Testis (tissue), 3 donors: ENCODE measurements around the gene DCDC1. TPM values are rescaled to one million over a fixed set of nuclear protein-coding genes. Genes with fewer than 3 reads are reported as not detected.

ENCODE experiments used
- DNase-seq: peaks from one replicate; pipeline ENCODE4 v3.0.0-alpha.2; 2019
- H3K27ac ChIP-seq, 2 donors: fragments of 200-600 bp; sonication (generic); one replicate each; pipeline ENCODE4 v1.5.1; 2019
- H3K27me3 ChIP-seq: fragments of 200-600 bp; sonication (generic); one replicate; pipeline ENCODE4 v1.5.1; 2019
- H3K36me3 ChIP-seq: fragments of 200-600 bp; sonication (generic); one replicate; pipeline ENCODE4 v1.5.1; 2017; ENCODE audit warnings: low read depth; ENCODE audit errors: missing control alignments
- H3K4me1 ChIP-seq: fragments of 200-600 bp; sonication (generic); one replicate; pipeline ENCODE4 v1.5.1; 2019
- H3K4me3 ChIP-seq, 2 donors: fragments of 200-600 bp; sonication (generic); one replicate each; pipeline ENCODE4 v1.5.1; 2017 to 2019
- H3K9me3 ChIP-seq: fragments of 200-600 bp; sonication (generic); one replicate; pipeline ENCODE4 v1.5.1; 2017
- POLR2A ChIP-seq: fragments of 450-650 bp; IDR thresholded peaks from one replicate; pipeline ENCODE4 v1.6.1; 2017; ENCODE audit warnings: antibody characterized with exemption, mild to moderate bottlenecking, moderate library complexity
- WGBS, 2 donors: methylation state at CpG; one replicate each; pipeline ENCODE4 v1.1.5; 2018; 5-methylcytosine and 5-hydroxymethylcytosine counted together
- intact Hi-C: fragments of 100-400 bp; cut with DNase I; formaldehyde crosslinking; loops from one replicate; pipeline ENCODE4 v1.15.1; 2023; ENCODE audit warnings: low total_unique reads
- polyA plus RNA-seq: library from polyadenylated mRNA; stranded (reverse); fragments of 350-450 nt; fragmentation: Illumina TruSeq; extraction: RNeasy Lipid Tissue Mini Kit (QIAGEN cat#74804); gene quantifications from one replicate; pipeline ENCODE4 v1.2.3, GENCODE V29; 2014; ENCODE audit warnings: low read depth, low replicate concordance; ENCODE audit not compliant: insufficient read depth
- total RNA-seq, 2 donors: library from RNA; depleted of rRNA; stranded (reverse); fragments of >200 nt; gene quantifications; one replicate each; pipeline ENCODE4 v1.2.3, GENCODE V29; 2016
- TF ChIP-seq, protein P1 (sequence below), 3 experiments: fragments of 450-650 bp in 2 of 3; fragments of 200-600 bp in 1 of 3; sonication (generic) in 1 of 3; IDR thresholded peaks; one replicate each; pipeline ENCODE4 v1.5.1; 2016 to 2019; ENCODE audit warnings: antibody characterized with exemption in 3 of 3, mild to moderate bottlenecking in 2 of 3, moderate library complexity in 1 of 3

The DCDC1 gene
- total and polyA plus RNA-seq, 3 donors from 2014 or later: 10.4 to 23.7 (median 12.3) TPM

DNA sequence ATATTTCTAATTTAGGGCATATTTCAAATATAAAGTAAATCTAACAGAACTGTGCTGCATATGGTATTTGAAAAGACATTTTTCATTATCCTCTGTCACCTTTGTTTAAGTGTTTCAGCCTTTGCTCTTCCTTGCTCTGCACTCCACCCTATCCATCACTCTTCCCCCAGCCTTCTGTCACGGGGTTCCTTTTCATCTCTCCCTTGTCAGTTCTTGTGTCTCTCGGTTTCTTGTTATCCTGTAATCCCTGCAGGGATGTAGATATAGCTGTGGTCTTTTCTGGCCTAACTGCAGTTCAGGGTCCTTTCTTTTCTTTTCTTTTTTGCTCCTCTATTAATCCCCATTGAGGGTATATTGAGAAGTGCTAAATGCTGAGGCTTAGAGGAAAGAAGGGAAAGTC is 261.9 kb downstream of the DCDC1 start:
- no peaks in the 10 kb centered on the region for H3K9me3 ChIP-seq
- no peaks in the 10 kb centered on the region for H3K36me3 ChIP-seq
- H3K27ac ChIP-seq: no peak overlapping the region
- TF ChIP-seq POLR2A: no peak
- TF ChIP-seq, protein P1, sequence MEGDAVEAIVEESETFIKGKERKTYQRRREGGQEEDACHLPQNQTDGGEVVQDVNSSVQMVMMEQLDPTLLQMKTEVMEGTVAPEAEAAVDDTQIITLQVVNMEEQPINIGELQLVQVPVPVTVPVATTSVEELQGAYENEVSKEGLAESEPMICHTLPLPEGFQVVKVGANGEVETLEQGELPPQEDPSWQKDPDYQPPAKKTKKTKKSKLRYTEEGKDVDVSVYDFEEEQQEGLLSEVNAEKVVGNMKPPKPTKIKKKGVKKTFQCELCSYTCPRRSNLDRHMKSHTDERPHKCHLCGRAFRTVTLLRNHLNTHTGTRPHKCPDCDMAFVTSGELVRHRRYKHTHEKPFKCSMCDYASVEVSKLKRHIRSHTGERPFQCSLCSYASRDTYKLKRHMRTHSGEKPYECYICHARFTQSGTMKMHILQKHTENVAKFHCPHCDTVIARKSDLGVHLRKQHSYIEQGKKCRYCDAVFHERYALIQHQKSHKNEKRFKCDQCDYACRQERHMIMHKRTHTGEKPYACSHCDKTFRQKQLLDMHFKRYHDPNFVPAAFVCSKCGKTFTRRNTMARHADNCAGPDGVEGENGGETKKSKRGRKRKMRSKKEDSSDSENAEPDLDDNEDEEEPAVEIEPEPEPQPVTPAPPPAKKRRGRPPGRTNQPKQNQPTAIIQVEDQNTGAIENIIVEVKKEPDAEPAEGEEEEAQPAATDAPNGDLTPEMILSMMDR (IDR thresholded peaks at IDR 0.05): no peak
- no peaks in the 10 kb centered on the region for H3K27me3 ChIP-seq
- DNase-seq: no peak
- 53 to 77% methylated on average over 2 of the region's 2 CpGs for WGBS, 2 donors
- intact Hi-C loops: no loop called here
- no peak overlapping the region for H3K4me3 ChIP-seq
- no peaks in the 10 kb centered on the region for H3K4me1 ChIP-seq

DNA sequence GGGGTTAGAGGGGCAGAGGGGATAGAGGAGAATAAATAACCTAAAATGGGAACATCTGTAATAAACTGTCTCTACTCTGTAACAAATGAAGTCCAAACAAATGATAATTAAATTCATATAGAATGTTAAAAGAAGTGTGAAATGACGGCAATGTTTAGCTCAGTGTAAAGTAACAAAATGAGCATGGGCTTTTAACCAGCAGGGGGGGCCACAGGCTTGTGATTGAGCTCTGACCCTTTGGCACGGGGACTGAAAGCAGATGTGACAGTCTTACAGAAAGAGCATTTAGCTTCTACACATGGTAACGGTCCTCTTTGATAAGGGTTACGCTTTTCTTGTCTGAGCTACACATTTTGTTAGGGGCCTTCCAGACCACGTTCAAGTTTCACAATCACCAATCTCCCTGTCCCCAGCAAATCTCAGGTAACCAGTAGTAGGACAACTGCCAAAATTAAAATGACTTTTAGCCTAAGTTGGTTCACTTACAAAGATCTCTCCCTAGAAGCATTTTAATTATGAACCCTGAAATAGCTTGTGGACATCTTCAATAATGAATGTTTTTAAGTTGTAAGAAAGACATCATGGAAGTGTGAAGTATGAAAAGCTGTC is 262.5 kb downstream of the DCDC1 start:
- intact Hi-C loops: no loop called here
- no peaks in the 10 kb centered on the region for H3K27me3 ChIP-seq
- WGBS, 2 donors: 31 to 32% methylated on average over 5 of the region's 5 CpGs
- H3K4me1 ChIP-seq: no peaks in the 10 kb centered on the region
- DNase-seq: peak; percentile 81
- H3K9me3 ChIP-seq: no peaks in the 10 kb centered on the region
- no peak overlapping the region for H3K4me3 ChIP-seq
- no peaks in the 10 kb centered on the region for H3K36me3 ChIP-seq
- TF ChIP-seq, protein P1 (IDR thresholded peaks at IDR 0.05): peak; percentile 21 to 64 (median 42)
- no peak for TF ChIP-seq POLR2A
- H3K27ac ChIP-seq: no peak overlapping the region

DNA sequence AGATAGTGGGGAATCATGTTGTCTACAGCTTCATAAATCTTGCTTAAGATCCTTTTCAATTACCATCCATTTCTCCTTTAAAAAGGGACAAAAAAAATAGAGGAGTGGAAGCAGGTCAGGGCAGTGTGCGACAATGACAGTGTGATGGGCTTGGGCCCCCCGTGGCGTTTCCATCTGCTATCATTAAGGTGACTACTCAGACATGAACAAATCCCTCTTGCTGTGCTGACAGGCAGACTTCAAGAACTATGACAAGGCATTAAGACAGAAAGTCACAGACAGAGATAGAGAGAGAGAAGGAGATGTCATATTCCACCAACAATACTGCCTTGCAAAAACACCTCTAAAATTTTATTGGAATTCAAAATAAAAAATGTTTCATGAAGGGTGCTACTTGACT is 263.2 kb downstream of the DCDC1 start:
- Histone ChIP-seq H3K36me3 (no peaks in the 10 kb centered on the region), H3K27ac (no peak overlapping the region), H3K4me1 (no peaks in the 10 kb centered on the region), H3K9me3 (no peaks in the 10 kb centered on the region), H3K27me3 (no peaks in the 10 kb centered on the region), H3K4me3 (no peak overlapping the region)
- TF ChIP-seq POLR2A: no peak
- TF ChIP-seq, protein P1 (IDR thresholded peaks at IDR 0.05): no peak
- 51 to 65% methylated on average over 3 of the region's 3 CpGs for WGBS, 2 donors
- DNase-seq: no peak
- intact Hi-C loops: no loop called here

DNA sequence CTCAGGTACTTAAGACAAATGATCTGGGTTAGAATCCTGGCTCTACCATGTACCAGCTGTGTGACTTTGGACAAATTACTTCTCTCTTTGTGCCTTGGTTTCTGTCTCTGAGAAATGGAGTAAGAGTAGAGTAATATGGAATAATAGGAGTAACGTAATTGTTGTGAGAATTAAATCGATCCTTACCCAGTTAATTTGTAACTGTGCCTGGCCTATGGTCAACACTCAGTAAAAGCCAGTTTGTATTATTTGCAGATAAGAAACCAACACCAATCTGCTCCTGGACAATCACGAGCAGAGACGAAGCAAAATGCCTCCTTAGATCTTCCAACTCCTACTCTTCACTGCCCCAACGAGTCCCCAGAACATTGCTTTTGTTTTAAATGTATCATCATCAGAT is 266.7 kb downstream of the DCDC1 start:
- DNase-seq: no peak
- no peaks in the 10 kb centered on the region for H3K4me1 ChIP-seq
- TF ChIP-seq, protein P1 (IDR thresholded peaks at IDR 0.05): no peak
- TF ChIP-seq POLR2A: no peak
- 54 to 70% methylated on average over 5 of the region's 5 CpGs for WGBS, 2 donors
- H3K9me3 ChIP-seq: no peaks in the 10 kb centered on the region
- H3K27me3 ChIP-seq: no peaks in the 10 kb centered on the region
- no peak overlapping the region for H3K27ac ChIP-seq
- no peaks in the 10 kb centered on the region for H3K36me3 ChIP-seq
- H3K4me3 ChIP-seq: no peak overlapping the region
- intact Hi-C loops: no loop called here

DNA sequence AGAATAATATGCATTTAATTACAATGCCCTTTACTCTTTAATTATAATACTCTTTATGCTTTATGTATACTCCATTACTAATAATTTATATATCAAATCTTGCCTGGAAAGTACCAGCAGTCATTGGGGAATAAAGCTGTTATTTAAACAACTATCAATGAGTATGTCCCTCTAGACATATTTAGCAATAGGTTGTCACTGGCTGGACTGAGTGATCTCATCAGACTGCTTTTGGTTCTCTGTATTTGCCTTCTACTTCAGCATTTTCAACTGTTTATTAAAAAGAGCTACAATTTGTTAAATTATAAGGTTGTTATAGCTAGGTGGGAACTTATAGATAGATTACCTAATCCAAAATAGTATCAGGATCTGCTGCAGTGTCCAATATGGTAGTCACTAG is 267.2 kb downstream of the DCDC1 start:
- Histone ChIP-seq H3K4me1 (no peaks in the 10 kb centered on the region), H3K36me3 (no peaks in the 10 kb centered on the region), H3K4me3 (no peak overlapping the region), H3K27ac (no peak overlapping the region), H3K27me3 (no peaks in the 10 kb centered on the region), H3K9me3 (no peaks in the 10 kb centered on the region)
- DNase-seq: no peak
- TF ChIP-seq, protein P1 (IDR thresholded peaks at IDR 0.05): no peak
- no peak for TF ChIP-seq POLR2A
- intact Hi-C loops: no loop called here
